Nephron progenitor cell (in vitro differentiated cells): ENCODE data around the gene AIDA.
A peak's percentile ranks its signal among the peaks of the same experiment; 100 is the strongest.

Source experiments
- DNase-seq: peaks from one replicate; pipeline ENCODE4 v3.0.0; 2021
- H3K27ac Mint-ChIP-seq: 2 replicates; pipeline ENCODE4 v1.8.0; 2021; ENCODE audit warnings: mild to moderate bottlenecking, moderate library complexity, mixed read lengths
- H3K27me3 Mint-ChIP-seq: 2 replicates; pipeline ENCODE4 v1.8.0; 2021; ENCODE audit warnings: mild to moderate bottlenecking, low read depth, mixed read lengths; ENCODE audit not compliant: poor library complexity
- H3K36me3 Mint-ChIP-seq: 2 replicates; pipeline ENCODE4 v1.8.0; 2021; ENCODE audit warnings: low read depth, mixed read lengths
- H3K4me1 Mint-ChIP-seq: 2 replicates; pipeline ENCODE4 v1.8.0; 2021; ENCODE audit warnings: mixed read lengths
- H3K4me3 Mint-ChIP-seq: 2 replicates; pipeline ENCODE4 v1.8.0; 2021; ENCODE audit warnings: mild to moderate bottlenecking, moderate library complexity, mixed read lengths
- H3K9me3 Mint-ChIP-seq: 2 replicates; pipeline ENCODE4 v1.8.0; 2021; ENCODE audit warnings: mild to moderate bottlenecking, moderate library complexity, mixed read lengths
- CTCF ChIP-seq: fragments of 200-600 bp; sonication (generic); IDR thresholded peaks from 2 replicates; pipeline ENCODE4 v1.5.0; 2021; ENCODE audit warnings: antibody characterized with exemption

The AIDA gene

GRCh38 chr1:222712253-222713090 is at the start of gene AIDA, which contains the start of gene BROX:
TSS of gene AIDA (minus strand) at chr1:222712491. CDS start at chr1:222712317, 174 bp downstream.
TSS of gene BROX (plus strand) at chr1:222712564. CDS start at chr1:222715700, 3,136 bp downstream.
- H3K36me3 Mint-ChIP-seq = peaks cover 29% of the 10 kb centered on the region
- no peak for TF ChIP-seq CTCF
- H3K27ac Mint-ChIP-seq = peak within 1 kb of the TSS; percentile 99

GRCh38 chr1:222761083-222761482 is 48.8 kb upstream of the AIDA start:
- Mint-ChIP-seq H3K27ac (no peak overlapping the region), H3K36me3 (no peaks in the 10 kb centered on the region), H3K27me3 (peaks cover 3% of the 10 kb centered on the region), H3K4me3 (no peak overlapping the region), H3K4me1 (peaks cover 18% of the 10 kb centered on the region), H3K9me3 (peaks cover 20% of the 10 kb centered on the region)
- DNase-seq = no peak
- TF ChIP-seq CTCF = no peak

More at GRCh38 chr1:222712253-222713090, at the start of gene AIDA, which contains the start of gene BROX:
- H3K4me1 Mint-ChIP-seq = peaks cover 29% of the 10 kb centered on the region
- no peaks in the 10 kb centered on the region for H3K27me3 Mint-ChIP-seq
- peak; percentile 99 for DNase-seq
- peaks cover 5% of the 10 kb centered on the region for H3K9me3 Mint-ChIP-seq
- peak within 1 kb of the TSS; percentile 96 for H3K4me3 Mint-ChIP-seq

GRCh38 chr1:222759451-222760035 is 47.3 kb upstream of the AIDA start:
- Mint-ChIP-seq H3K4me1 (peaks cover 19% of the 10 kb centered on the region), H3K4me3 (no peak overlapping the region), H3K36me3 (no peaks in the 10 kb centered on the region), H3K9me3 (peaks cover 12% of the 10 kb centered on the region), H3K27ac (no peak overlapping the region), H3K27me3 (peaks cover 3% of the 10 kb centered on the region)
- no peak for TF ChIP-seq CTCF
- no peak for DNase-seq

- Mint-ChIP-seq H3K4me3 (no peak overlapping the region), H3K27me3 (peaks cover 6% of the 10 kb centered on the region), H3K9me3 (peaks cover 5% of the 10 kb centered on the region), H3K27ac (peak overlapping the region; percentile 44), H3K4me1 (peaks cover 22% of the 10 kb centered on the region), H3K36me3 (no peaks in the 10 kb centered on the region)
- DNase-seq = no peak
- TF ChIP-seq CTCF = no peak
These were observed 45.5 kb upstream of the AIDA start for GRCh38 chr1:222757646-222758268.

GRCh38 chr1:222754366-222755139 is 42.3 kb upstream of the AIDA start:
- peaks cover 17% of the 10 kb centered on the region for H3K27me3 Mint-ChIP-seq
- peaks cover 12% of the 10 kb centered on the region for H3K4me1 Mint-ChIP-seq
- no peak for DNase-seq
- H3K36me3 Mint-ChIP-seq = no peaks in the 10 kb centered on the region
- TF ChIP-seq CTCF = no peak
- no peak overlapping the region for H3K4me3 Mint-ChIP-seq
- no peak overlapping the region for H3K27ac Mint-ChIP-seq
- no peaks in the 10 kb centered on the region for H3K9me3 Mint-ChIP-seq
